ENCODE results near the gene MYL5. TPM values are rescaled to one million over a fixed set of nuclear protein-coding genes. Genes with fewer than 3 reads are reported as not detected.
"Not testable (repeated sequence)": the region's sequence is repeated elsewhere in the genome, so short reads cannot be mapped to it uniquely, and the experiment has no call there.

The MYL5 gene
- total and polyA plus RNA-seq, 7 experiments from 2014 or later, result 5.8 to 32.7 (median 21.4) TPM

- CTCF ChIA-PET, result no interaction called here
- Mint-ChIP-seq H3K27ac (no peak overlapping the region), H3K27me3 (peaks cover 0 to 13% (median 3%) of the 10 kb centered on the region in 5 donors), H3K9me3 (peaks cover 0 to 18% (median 5%) of the 10 kb centered on the region in 11 donors), H3K36me3 (peaks cover 0 to 4% (median 0%) of the 10 kb centered on the region in 5 donors), H3K4me3 (no peak overlapping the region), H3K4me1 (peaks cover 0 to 1% (median 0%) of the 10 kb centered on the region in 7 donors)
- Histone ChIP-seq H3K27me3 (ENCODE audit: control insufficient read depth in 2 of 2, insufficient read depth in 2 of 2, low read length in 2 of 2) (peaks cover 0 to 3% of the 10 kb centered on the region in 2 donors), H3K9me3 (ENCODE audit: control insufficient read depth in 2 of 3, low read length in 3 of 3) (no peaks in the 10 kb centered on the region), H3K27ac (ENCODE audit: low read depth, low read length) (no peak overlapping the region), H3K4me3 (ENCODE audit: low read length) (no peak overlapping the region), H3K36me3 (ENCODE audit: control insufficient read depth in 2 of 3, insufficient read depth in 3 of 3, low read length in 3 of 3) (no peaks in the 10 kb centered on the region), H3K4me1 (ENCODE audit: control insufficient read depth in 2 of 2, insufficient read depth in 2 of 2, low read length in 2 of 2) (no peaks in the 10 kb centered on the region)
- DNase-seq, result no peak
- ATAC-seq, result no peak
- intact Hi-C loops (cut with micrococcal nuclease), result no loop called here
- POLR2A ChIA-PET, result no interaction called here
Observed at GRCh38 chr4:632926-633325, 41.4 kb upstream of the MYL5 start.

GRCh38 chr4:633406-633805, 40.9 kb upstream of the MYL5 start:
- no peaks in the 10 kb centered on the region for H3K9me3 ChIP-seq (ENCODE audit: control insufficient read depth in 2 of 3, low read length in 3 of 3)
- peaks cover 0 to 3% of the 10 kb centered on the region in 2 donors for H3K27me3 ChIP-seq (ENCODE audit: control insufficient read depth in 2 of 2, insufficient read depth in 2 of 2, low read length in 2 of 2)
- Mint-ChIP-seq H3K9me3 (peaks cover 0 to 18% (median 5%) of the 10 kb centered on the region in 11 donors), H3K27ac (no peak overlapping the region), H3K4me1 (peaks cover 0 to 1% (median 0%) of the 10 kb centered on the region in 7 donors), H3K4me3 (no peak overlapping the region), H3K36me3 (peaks cover 0 to 4% (median 0%) of the 10 kb centered on the region in 5 donors), H3K27me3 (peaks cover 0 to 16% (median 6%) of the 10 kb centered on the region in 5 donors)
- H3K27ac ChIP-seq (ENCODE audit: low read depth, low read length), result no peak overlapping the region
- ChIA-PET POLR2A (no interaction called here), CTCF (no interaction called here)
- no peaks in the 10 kb centered on the region for H3K4me1 ChIP-seq (ENCODE audit: control insufficient read depth in 2 of 2, insufficient read depth in 2 of 2, low read length in 2 of 2)
- H3K4me3 ChIP-seq (ENCODE audit: low read length), result no peak overlapping the region
- no peak for ATAC-seq
- no peak for DNase-seq
- no peaks in the 10 kb centered on the region for H3K36me3 ChIP-seq (ENCODE audit: control insufficient read depth in 2 of 3, insufficient read depth in 3 of 3, low read length in 3 of 3)
- intact Hi-C loops (cut with micrococcal nuclease), result no loop called here

- intact Hi-C loops (cut with micrococcal nuclease), result no loop called here
- H3K9me3 ChIP-seq (ENCODE audit: control insufficient read depth in 2 of 3, low read length in 3 of 3), result no peaks in the 10 kb centered on the region
- ChIA-PET CTCF (no interaction called here), POLR2A (no interaction called here)
- H3K4me1 Mint-ChIP-seq, result peaks cover 0 to 1% (median 0%) of the 10 kb centered on the region in 7 donors
- H3K4me3 ChIP-seq (ENCODE audit: low read length), result no peak overlapping the region
- H3K9me3 Mint-ChIP-seq, result peaks cover 0 to 18% (median 5%) of the 10 kb centered on the region in 11 donors
- no peaks in the 10 kb centered on the region for H3K4me1 ChIP-seq (ENCODE audit: control insufficient read depth in 2 of 2, insufficient read depth in 2 of 2, low read length in 2 of 2)
- peaks cover 0 to 3% of the 10 kb centered on the region in 2 donors for H3K27me3 ChIP-seq (ENCODE audit: control insufficient read depth in 2 of 2, insufficient read depth in 2 of 2, low read length in 2 of 2)
- peaks cover 0 to 4% (median 0%) of the 10 kb centered on the region in 5 donors for H3K36me3 Mint-ChIP-seq
- DNase-seq (no peak), ATAC-seq (peak; percentile 5)
- H3K4me3 Mint-ChIP-seq, result no peak overlapping the region
- H3K27me3 Mint-ChIP-seq, result peaks cover 0 to 22% (median 6%) of the 10 kb centered on the region in 5 donors
- no peak overlapping the region for H3K27ac ChIP-seq (ENCODE audit: low read depth, low read length)
- no peaks in the 10 kb centered on the region for H3K36me3 ChIP-seq (ENCODE audit: control insufficient read depth in 2 of 3, insufficient read depth in 3 of 3, low read length in 3 of 3)
- H3K27ac Mint-ChIP-seq, result no peak overlapping the region
Observed at GRCh38 chr4:633976-634598, 40.3 kb upstream of the MYL5 start.

- Mint-ChIP-seq H3K27ac (no peak overlapping the region), H3K36me3 (peaks cover 0 to 4% (median 0%) of the 10 kb centered on the region in 5 donors), H3K27me3 (peaks cover 0 to 22% (median 6%) of the 10 kb centered on the region in 5 donors), H3K4me3 (no peak overlapping the region), H3K4me1 (peaks cover 0 to 1% (median 0%) of the 10 kb centered on the region in 7 donors), H3K9me3 (peaks cover 0 to 18% (median 5%) of the 10 kb centered on the region in 11 donors)
- Histone ChIP-seq H3K27ac (ENCODE audit: low read depth, low read length) (no peak overlapping the region), H3K27me3 (ENCODE audit: control insufficient read depth in 2 of 2, insufficient read depth in 2 of 2, low read length in 2 of 2) (peaks cover 0 to 3% of the 10 kb centered on the region in 2 donors), H3K9me3 (ENCODE audit: control insufficient read depth in 2 of 3, low read length in 3 of 3) (no peaks in the 10 kb centered on the region), H3K36me3 (ENCODE audit: control insufficient read depth in 2 of 3, insufficient read depth in 3 of 3, low read length in 3 of 3) (no peaks in the 10 kb centered on the region), H3K4me1 (ENCODE audit: control insufficient read depth in 2 of 2, insufficient read depth in 2 of 2, low read length in 2 of 2) (no peaks in the 10 kb centered on the region), H3K4me3 (ENCODE audit: low read length) (no peak overlapping the region)
- ATAC-seq (no peak), DNase-seq (no peak)
- intact Hi-C loops (cut with micrococcal nuclease), result no loop called here
- POLR2A ChIA-PET, result no interaction called here
- CTCF ChIA-PET, result no interaction called here
Observed at GRCh38 chr4:634599-634985, 39.8 kb upstream of the MYL5 start.

GRCh38 chr4:635066-635835, 39.1 kb upstream of the MYL5 start:
- H3K27ac ChIP-seq (ENCODE audit: low read depth, low read length); H3K4me1 ChIP-seq (ENCODE audit: control insufficient read depth in 2 of 2, insufficient read depth in 2 of 2, low read length in 2 of 2); POLR2A ChIA-PET; H3K27me3 ChIP-seq (ENCODE audit: control insufficient read depth in 2 of 2, insufficient read depth in 2 of 2, low read length in 2 of 2); CTCF ChIA-PET; H3K9me3 ChIP-seq (ENCODE audit: control insufficient read depth in 2 of 3, low read length in 3 of 3); H3K27ac Mint-ChIP-seq; H3K4me3 Mint-ChIP-seq; H3K36me3 Mint-ChIP-seq; ATAC-seq; H3K4me1 Mint-ChIP-seq; intact Hi-C loops (cut with micrococcal nuclease); H3K4me3 ChIP-seq (ENCODE audit: low read length); DNase-seq; H3K36me3 ChIP-seq (ENCODE audit: control insufficient read depth in 2 of 3, insufficient read depth in 3 of 3, low read length in 3 of 3): not testable (repeated sequence)
- Mint-ChIP-seq H3K27me3 (peaks cover 0 to 22% (median 6%) of the 10 kb centered on the region in 5 donors), H3K9me3 (peaks cover 0 to 18% (median 5%) of the 10 kb centered on the region in 11 donors)

GRCh38 chr4:635851-636627, 38.3 kb upstream of the MYL5 start:
- intact Hi-C loops (cut with micrococcal nuclease), result no loop called here
- Histone ChIP-seq H3K9me3 (ENCODE audit: control insufficient read depth in 2 of 3, low read length in 3 of 3) (no peaks in the 10 kb centered on the region), H3K36me3 (ENCODE audit: control insufficient read depth in 2 of 3, insufficient read depth in 3 of 3, low read length in 3 of 3) (no peaks in the 10 kb centered on the region), H3K4me1 (ENCODE audit: control insufficient read depth in 2 of 2, insufficient read depth in 2 of 2, low read length in 2 of 2) (no peaks in the 10 kb centered on the region), H3K4me3 (ENCODE audit: low read length) (no peak overlapping the region), H3K27me3 (ENCODE audit: control insufficient read depth in 2 of 2, insufficient read depth in 2 of 2, low read length in 2 of 2) (peaks cover 0 to 3% of the 10 kb centered on the region in 2 donors), H3K27ac (ENCODE audit: low read depth, low read length) (no peak overlapping the region)
- ChIA-PET POLR2A (no interaction called here), CTCF (no interaction called here)
- Mint-ChIP-seq H3K4me3 (no peak overlapping the region), H3K4me1 (peaks cover 0 to under 1% (median 0%) of the 10 kb centered on the region in 7 donors), H3K9me3 (peaks cover 0 to 21% (median 7%) of the 10 kb centered on the region in 11 donors), H3K27me3 (peaks cover 0 to 22% (median 12%) of the 10 kb centered on the region in 5 donors), H3K36me3 (peaks cover 0 to 4% (median 0%) of the 10 kb centered on the region in 5 donors), H3K27ac (no peak overlapping the region)
- DNase-seq (no peak), ATAC-seq (peak; percentile 26)
